Endothelial cell (in vitro differentiated cells): ENCODE data around the gene GREM2. TPM values are rescaled to one million over a fixed set of nuclear protein-coding genes. Genes with fewer than 3 reads are reported as not detected.
A peak's percentile ranks its signal among the peaks of the same experiment; 100 is the strongest.

Experiments
- DNase-seq: peaks from one replicate; pipeline ENCODE4 v3.0.0; 2021; ENCODE audit warnings: low spot score
- H3K27ac Mint-ChIP-seq: one replicate; pipeline ENCODE4 v1.8.0; 2021; ENCODE audit warnings: mixed read lengths, inconsistent platforms; ENCODE audit not compliant: unreplicated experiment
- H3K27me3 Mint-ChIP-seq: one replicate; pipeline ENCODE4 v1.8.0; 2021; ENCODE audit warnings: mild to moderate bottlenecking, moderate library complexity, mixed read lengths, inconsistent platforms; ENCODE audit not compliant: unreplicated experiment
- H3K36me3 Mint-ChIP-seq: one replicate; pipeline ENCODE4 v1.8.0; 2021; ENCODE audit warnings: mild to moderate bottlenecking, low read depth, mixed read lengths, inconsistent platforms; ENCODE audit not compliant: unreplicated experiment
- H3K4me1 Mint-ChIP-seq: one replicate; pipeline ENCODE4 v1.8.0; 2021; ENCODE audit warnings: mild to moderate bottlenecking, mixed read lengths, inconsistent platforms; ENCODE audit not compliant: unreplicated experiment
- H3K4me3 Mint-ChIP-seq: one replicate; pipeline ENCODE4 v1.8.0; 2021; ENCODE audit warnings: mild to moderate bottlenecking, mixed read lengths, inconsistent platforms; ENCODE audit not compliant: unreplicated experiment
- H3K9me3 Mint-ChIP-seq: one replicate; pipeline ENCODE4 v1.8.0; 2021; ENCODE audit warnings: mixed read lengths, inconsistent platforms; ENCODE audit not compliant: unreplicated experiment
- CTCF ChIP-seq: fragments of 200-600 bp; sonication (generic); IDR thresholded peaks from one replicate; pipeline ENCODE4 v1.5.0; 2021; ENCODE audit warnings: antibody characterized with exemption; ENCODE audit not compliant: unreplicated experiment
- total RNA-seq: library from RNA; stranded (reverse); fragmentation: NEBNext Ultra II Directional; extraction: Animal tissue kit (Norgen Biotek cat#: 25700); gene quantifications from one replicate; pipeline ENCODE4 v1.2.1, GENCODE V29; 2021; ENCODE audit not compliant: unreplicated experiment

GREM2 gene
- total RNA-seq, 1 donor from 2014 or later: 0.23 TPM

GRCh38 chr1:240579511-240579910, 32.4 kb downstream of the GREM2 start:
- Mint-ChIP-seq H3K27me3 (peaks cover 2% of the 10 kb centered on the region), H3K4me1 (peaks cover 8% of the 10 kb centered on the region)
- no peak for DNase-seq

GRCh38 chr1:240577095-240577494, 34.9 kb downstream of the GREM2 start:
- no peak for TF ChIP-seq CTCF
- H3K4me3 Mint-ChIP-seq: no peak overlapping the region
- no peak for DNase-seq
- H3K4me1 Mint-ChIP-seq: peaks cover 8% of the 10 kb centered on the region
- peaks cover 2% of the 10 kb centered on the region for H3K27me3 Mint-ChIP-seq
- peak overlapping the region; percentile 85 for H3K27ac Mint-ChIP-seq
- no peaks in the 10 kb centered on the region for H3K9me3 Mint-ChIP-seq
- no peaks in the 10 kb centered on the region for H3K36me3 Mint-ChIP-seq

More at GRCh38 chr1:240579511-240579910, 32.4 kb downstream of the GREM2 start:
- H3K4me3 Mint-ChIP-seq: no peak overlapping the region
- H3K36me3 Mint-ChIP-seq: no peaks in the 10 kb centered on the region
- no peak overlapping the region for H3K27ac Mint-ChIP-seq
- no peaks in the 10 kb centered on the region for H3K9me3 Mint-ChIP-seq
- TF ChIP-seq CTCF: no peak

- Mint-ChIP-seq H3K4me1 (peaks cover 8% of the 10 kb centered on the region), H3K36me3 (no peaks in the 10 kb centered on the region), H3K9me3 (no peaks in the 10 kb centered on the region), H3K27ac (peak overlapping the region; percentile 85), H3K4me3 (no peak overlapping the region), H3K27me3 (peaks cover 2% of the 10 kb centered on the region)
- TF ChIP-seq CTCF: no peak
- DNase-seq: peak; percentile 14
These were observed 35.8 kb downstream of the GREM2 start for GRCh38 chr1:240575981-240576662.

GRCh38 chr1:240572328-240572727, 39.6 kb downstream of the GREM2 start:
- Mint-ChIP-seq H3K27me3 (no peaks in the 10 kb centered on the region), H3K27ac (no peak overlapping the region), H3K4me3 (no peak overlapping the region), H3K9me3 (no peaks in the 10 kb centered on the region), H3K4me1 (peaks cover 8% of the 10 kb centered on the region), H3K36me3 (no peaks in the 10 kb centered on the region)
- TF ChIP-seq CTCF: no peak
- no peak for DNase-seq

GRCh38 chr1:240571782-240572181, 40.2 kb downstream of the GREM2 start:
- H3K9me3 Mint-ChIP-seq: no peaks in the 10 kb centered on the region
- no peaks in the 10 kb centered on the region for H3K27me3 Mint-ChIP-seq
- TF ChIP-seq CTCF: no peak
- no peak for DNase-seq
- no peak overlapping the region for H3K27ac Mint-ChIP-seq
- no peaks in the 10 kb centered on the region for H3K36me3 Mint-ChIP-seq
- peaks cover 8% of the 10 kb centered on the region for H3K4me1 Mint-ChIP-seq
- H3K4me3 Mint-ChIP-seq: no peak overlapping the region
